Measurements from ENCODE around the gene LRRC8B. TPM values are rescaled to one million over a fixed set of nuclear protein-coding genes. Genes with fewer than 3 reads are reported as not detected.

Gene LRRC8B
- total RNA-seq, 2 donors from 2014 or later, result 5.5 to 6.5 TPM

- ATAC-seq (ENCODE audit: insufficient number of reproducible peaks, low FRiP score, low read depth) (no peak), DNase-seq (ENCODE audit: low spot score) (no peak)
- no peaks in the 10 kb centered on the region for H3K36me3 ChIP-seq
- H3K4me3 ChIP-seq, result no peak overlapping the region
- TF ChIP-seq, protein P1, sequence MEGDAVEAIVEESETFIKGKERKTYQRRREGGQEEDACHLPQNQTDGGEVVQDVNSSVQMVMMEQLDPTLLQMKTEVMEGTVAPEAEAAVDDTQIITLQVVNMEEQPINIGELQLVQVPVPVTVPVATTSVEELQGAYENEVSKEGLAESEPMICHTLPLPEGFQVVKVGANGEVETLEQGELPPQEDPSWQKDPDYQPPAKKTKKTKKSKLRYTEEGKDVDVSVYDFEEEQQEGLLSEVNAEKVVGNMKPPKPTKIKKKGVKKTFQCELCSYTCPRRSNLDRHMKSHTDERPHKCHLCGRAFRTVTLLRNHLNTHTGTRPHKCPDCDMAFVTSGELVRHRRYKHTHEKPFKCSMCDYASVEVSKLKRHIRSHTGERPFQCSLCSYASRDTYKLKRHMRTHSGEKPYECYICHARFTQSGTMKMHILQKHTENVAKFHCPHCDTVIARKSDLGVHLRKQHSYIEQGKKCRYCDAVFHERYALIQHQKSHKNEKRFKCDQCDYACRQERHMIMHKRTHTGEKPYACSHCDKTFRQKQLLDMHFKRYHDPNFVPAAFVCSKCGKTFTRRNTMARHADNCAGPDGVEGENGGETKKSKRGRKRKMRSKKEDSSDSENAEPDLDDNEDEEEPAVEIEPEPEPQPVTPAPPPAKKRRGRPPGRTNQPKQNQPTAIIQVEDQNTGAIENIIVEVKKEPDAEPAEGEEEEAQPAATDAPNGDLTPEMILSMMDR (IDR thresholded peaks at IDR 0.05), result no peak
- H3K4me1 ChIP-seq (ENCODE audit: control insufficient read depth in 1 of 2, low read depth in 2 of 2), result peaks cover 0 to 13% of the 10 kb centered on the region in 2 donors
- no peak overlapping the region for H3K27ac ChIP-seq
- H3K27me3 ChIP-seq (replicated peaks; ENCODE audit: insufficient read depth), result no peaks in the 10 kb centered on the region
- no peaks in the 10 kb centered on the region for H3K9me3 ChIP-seq
These were observed 32.3 kb downstream of the LRRC8B start for GRCh38 chr1:89556726-89557444.

DNA sequence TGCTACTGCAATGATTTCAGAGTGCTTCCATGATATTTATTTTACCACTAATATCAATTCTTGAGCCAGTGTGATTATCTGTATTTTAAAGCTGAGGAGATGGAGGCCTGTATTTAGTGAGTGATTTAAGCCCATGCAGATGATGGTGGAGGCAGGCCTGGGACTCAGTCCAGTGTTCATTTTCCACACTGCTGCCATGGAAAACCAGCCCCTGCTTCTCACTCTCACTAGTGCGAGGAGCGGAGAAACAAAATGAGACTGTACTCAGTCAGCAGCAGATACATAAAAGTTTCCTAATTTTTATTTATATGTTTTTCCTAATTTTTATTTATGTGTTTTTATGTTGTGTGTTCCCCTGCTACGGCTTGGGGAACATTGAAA lies 32.8 kb downstream of the LRRC8B start:
- Histone ChIP-seq H3K4me1 (ENCODE audit: control insufficient read depth in 1 of 2, low read depth in 2 of 2) (peaks cover 0 to 11% of the 10 kb centered on the region in 2 donors), H3K27me3 (replicated peaks; ENCODE audit: insufficient read depth) (no peaks in the 10 kb centered on the region), H3K36me3 (no peaks in the 10 kb centered on the region), H3K9me3 (no peaks in the 10 kb centered on the region), H3K4me3 (no peak overlapping the region), H3K27ac (no peak overlapping the region)
- DNase-seq (ENCODE audit: low spot score) (no peak), ATAC-seq (ENCODE audit: insufficient number of reproducible peaks, low FRiP score, low read depth) (no peak)
- TF ChIP-seq, protein P1 (IDR thresholded peaks at IDR 0.05), result no peak

- no peaks in the 10 kb centered on the region for H3K27me3 ChIP-seq (replicated peaks; ENCODE audit: insufficient read depth)
- no peaks in the 10 kb centered on the region for H3K9me3 ChIP-seq
- no peak overlapping the region for H3K27ac ChIP-seq
- no peak for ATAC-seq (ENCODE audit: insufficient number of reproducible peaks, low FRiP score, low read depth)
- H3K4me1 ChIP-seq (ENCODE audit: control insufficient read depth in 1 of 2, low read depth in 2 of 2), result peaks cover 0 to 5% of the 10 kb centered on the region in 2 donors
- no peak for DNase-seq (ENCODE audit: low spot score)
- H3K4me3 ChIP-seq, result no peak overlapping the region
- no peaks in the 10 kb centered on the region for H3K36me3 ChIP-seq
- TF ChIP-seq, protein P1 (IDR thresholded peaks at IDR 0.05), result no peak
These were observed 33.3 kb downstream of the LRRC8B start for GRCh38 chr1:89557956-89558355.

- DNase-seq (ENCODE audit: low spot score), result no peak
- no peaks in the 10 kb centered on the region for H3K27me3 ChIP-seq (replicated peaks; ENCODE audit: insufficient read depth)
- H3K9me3 ChIP-seq, result no peaks in the 10 kb centered on the region
- no peak for ATAC-seq (ENCODE audit: insufficient number of reproducible peaks, low FRiP score, low read depth)
- no peaks in the 10 kb centered on the region for H3K36me3 ChIP-seq
- TF ChIP-seq, protein P1 (IDR thresholded peaks at IDR 0.05), result no peak
- H3K27ac ChIP-seq, result no peak overlapping the region
- no peak overlapping the region for H3K4me3 ChIP-seq
- H3K4me1 ChIP-seq (ENCODE audit: control insufficient read depth in 1 of 2, low read depth in 2 of 2), result peaks cover 0 to 12% of the 10 kb centered on the region in 2 donors
These were observed 39.5 kb downstream of the LRRC8B start for GRCh38 chr1:89563957-89564604.

DNA sequence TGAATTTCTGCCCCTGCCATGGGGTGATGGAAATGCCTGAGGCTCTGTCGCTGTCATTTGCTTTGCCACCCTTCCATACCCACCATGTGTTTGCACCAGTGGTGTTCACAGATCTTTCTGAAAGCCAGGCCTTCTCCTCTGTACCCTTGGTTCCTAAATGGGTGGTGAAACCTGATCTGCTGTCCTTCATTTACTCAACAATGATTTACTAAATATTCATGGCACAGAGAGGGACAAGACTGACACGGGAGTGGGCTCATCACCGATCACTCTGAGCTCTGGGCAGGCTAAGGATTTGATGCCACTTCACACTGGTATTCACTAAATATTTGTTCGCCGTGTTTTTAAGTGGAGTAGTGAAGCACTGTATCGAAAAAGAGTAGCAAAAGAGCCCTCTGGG lies 40.9 kb downstream of the LRRC8B start:
- H3K27ac ChIP-seq, result no peak overlapping the region
- no peaks in the 10 kb centered on the region for H3K9me3 ChIP-seq
- H3K4me3 ChIP-seq, result no peak overlapping the region
- ATAC-seq (ENCODE audit: insufficient number of reproducible peaks, low FRiP score, low read depth) (no peak), DNase-seq (ENCODE audit: low spot score) (no peak)
- no peaks in the 10 kb centered on the region for H3K36me3 ChIP-seq
- no peaks in the 10 kb centered on the region for H3K27me3 ChIP-seq (replicated peaks; ENCODE audit: insufficient read depth)
- TF ChIP-seq, protein P1 (IDR thresholded peaks at IDR 0.05), result no peak
- peaks cover 0 to 12% of the 10 kb centered on the region in 2 donors for H3K4me1 ChIP-seq (ENCODE audit: control insufficient read depth in 1 of 2, low read depth in 2 of 2)

Measured in thoracic aorta (tissue), 2 donors.